Measurements from ENCODE around the gene LGR4. TPM values are rescaled to one million over a fixed set of nuclear protein-coding genes. Genes with fewer than 3 reads are reported as not detected.

The LGR4 gene
- total and polyA plus RNA-seq, 9 of the 15 experiments (the other 6 are each of a cell fraction or from before 2014, with no cell fraction given) = 0.94 to 10.1 (median 5.8) TPM

- H3K79me2 ChIP-seq (ENCODE audit: control insufficient read depth, insufficient read depth, low read length) = no peaks in the 10 kb centered on the region
- ChIA-PET CTCF (ENCODE audit: low intra/inter-chr PET ratio) (no interaction called here), POLR2A (no interaction called here)
- DNase-seq (ENCODE audit: extremely low read depth in 1 of 4, low spot score in 3 of 4) (no peak), FAIRE-seq (no peak), ATAC-seq (no peak)
- H4K20me1 ChIP-seq (replicated peaks; ENCODE audit: control insufficient read depth, insufficient read depth, low read length) = no peaks in the 10 kb centered on the region; the same call in 1 of the 2 replicates
- H3K27me3 ChIP-seq (ENCODE audit: control insufficient read depth in 2 of 2, insufficient read depth in 2 of 2, low read length in 2 of 2) = no peaks in the 10 kb centered on the region
- 2% methylated on average over 2 of the region's 2 CpGs for WGBS (ENCODE audit: insufficient coverage, low coverage, missing lambda C conversion rate)
- H3K4me2 ChIP-seq (ENCODE audit: insufficient read depth, low read length) = no peak overlapping the region
- in situ Hi-C loops (cut with MboI) = no loop called here
- no TSS peak for BruUV-seq (replicated peaks)
- no peak overlapping the region for H2AFZ ChIP-seq (ENCODE audit: low read depth, low read length)
- no peaks in the 10 kb centered on the region for H3K9me3 ChIP-seq (replicated peaks; ENCODE audit: control insufficient read depth, insufficient read depth, low read depth, low read length)
- H3K4me1 ChIP-seq (replicated peaks in 1 of 2; ENCODE audit: control insufficient read depth in 2 of 2, insufficient read depth in 2 of 2, low read length in 2 of 2) = no peaks in the 10 kb centered on the region; a peak in 2 of 5 replicates
- intact Hi-C loops (cut with micrococcal nuclease) = no loop called here
- H3K9ac ChIP-seq (ENCODE audit: insufficient read depth in 1 of 2, low read depth in 2 of 2, low read length in 2 of 2) = no peak overlapping the region
- no peak overlapping the region for H3K27ac ChIP-seq (ENCODE audit: extremely low read depth, low read depth, low read length)
- no peak overlapping the region for H3K4me3 ChIP-seq
- no peaks in the 10 kb centered on the region for H3K36me3 ChIP-seq (ENCODE audit: control insufficient read depth, insufficient read depth, low read length)
- H3K9me1 ChIP-seq (ENCODE audit: control insufficient read depth, insufficient read depth, low read length) = no peaks in the 10 kb centered on the region
- no peak for TF ChIP-seq NUFIP1 (IDR thresholded peaks at IDR 0.05; ENCODE audit: partially characterized antibody)
- TF ChIP-seq NFATC3 (IDR thresholded peaks at IDR 0.05) = no peak
- no peak for TF ChIP-seq PHF20 (IDR thresholded peaks at IDR 0.05; ENCODE audit: partially characterized antibody)
- TF ChIP-seq PRMT5 (CRISPR knock-in tag; IDR thresholded peaks at IDR 0.05) = no peak
- no peak for TF ChIP-seq GABPB2 (CRISPR knock-in tag; conservative IDR thresholded peaks at IDR 0.05)
- no peak for TF ChIP-seq TFAM (CRISPR knock-in tag; conservative IDR thresholded peaks at IDR 0.05)
- TF ChIP-seq, protein P1, sequence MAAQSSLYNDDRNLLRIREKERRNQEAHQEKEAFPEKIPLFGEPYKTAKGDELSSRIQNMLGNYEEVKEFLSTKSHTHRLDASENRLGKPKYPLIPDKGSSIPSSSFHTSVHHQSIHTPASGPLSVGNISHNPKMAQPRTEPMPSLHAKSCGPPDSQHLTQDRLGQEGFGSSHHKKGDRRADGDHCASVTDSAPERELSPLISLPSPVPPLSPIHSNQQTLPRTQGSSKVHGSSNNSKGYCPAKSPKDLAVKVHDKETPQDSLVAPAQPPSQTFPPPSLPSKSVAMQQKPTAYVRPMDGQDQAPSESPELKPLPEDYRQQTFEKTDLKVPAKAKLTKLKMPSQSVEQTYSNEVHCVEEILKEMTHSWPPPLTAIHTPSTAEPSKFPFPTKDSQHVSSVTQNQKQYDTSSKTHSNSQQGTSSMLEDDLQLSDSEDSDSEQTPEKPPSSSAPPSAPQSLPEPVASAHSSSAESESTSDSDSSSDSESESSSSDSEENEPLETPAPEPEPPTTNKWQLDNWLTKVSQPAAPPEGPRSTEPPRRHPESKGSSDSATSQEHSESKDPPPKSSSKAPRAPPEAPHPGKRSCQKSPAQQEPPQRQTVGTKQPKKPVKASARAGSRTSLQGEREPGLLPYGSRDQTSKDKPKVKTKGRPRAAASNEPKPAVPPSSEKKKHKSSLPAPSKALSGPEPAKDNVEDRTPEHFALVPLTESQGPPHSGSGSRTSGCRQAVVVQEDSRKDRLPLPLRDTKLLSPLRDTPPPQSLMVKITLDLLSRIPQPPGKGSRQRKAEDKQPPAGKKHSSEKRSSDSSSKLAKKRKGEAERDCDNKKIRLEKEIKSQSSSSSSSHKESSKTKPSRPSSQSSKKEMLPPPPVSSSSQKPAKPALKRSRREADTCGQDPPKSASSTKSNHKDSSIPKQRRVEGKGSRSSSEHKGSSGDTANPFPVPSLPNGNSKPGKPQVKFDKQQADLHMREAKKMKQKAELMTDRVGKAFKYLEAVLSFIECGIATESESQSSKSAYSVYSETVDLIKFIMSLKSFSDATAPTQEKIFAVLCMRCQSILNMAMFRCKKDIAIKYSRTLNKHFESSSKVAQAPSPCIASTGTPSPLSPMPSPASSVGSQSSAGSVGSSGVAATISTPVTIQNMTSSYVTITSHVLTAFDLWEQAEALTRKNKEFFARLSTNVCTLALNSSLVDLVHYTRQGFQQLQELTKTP (IDR thresholded peaks at IDR 0.05; ENCODE audit: low read depth in 1 of 2, partially characterized antibody in 2 of 2) = no peak
- TF ChIP-seq RBM25 (IDR thresholded peaks at IDR 0.05; ENCODE audit: low read depth, low read length, severe bottlenecking) = no peak
- TF ChIP-seq BCL6 (CRISPR knock-in tag; IDR thresholded peaks at IDR 0.05) = no peak
- no peak for TF ChIP-seq ZNF764 (CRISPR knock-in tag; IDR thresholded peaks at IDR 0.05; ENCODE audit: low read depth)
- TF ChIP-seq FOXA1 (IDR thresholded peaks at IDR 0.05; ENCODE audit: borderline replicate concordance) = no peak
- TF ChIP-seq CHD1 (IDR thresholded peaks at IDR 0.05; ENCODE audit: low read length) = no peak
Measured at GRCh38 chr11:27513389-27513788, 40.8 kb upstream of the LGR4 start.
